ENCODE results near the gene CLEC18A. TPM values are rescaled to one million over a fixed set of nuclear protein-coding genes. Genes with fewer than 3 reads are reported as not detected.
A peak's percentile ranks its signal among the peaks of the same experiment; 100 is the strongest.
"Not testable (repeated sequence)": the region's sequence is repeated elsewhere in the genome, so short reads cannot be mapped to it uniquely, and the experiment has no call there.

CLEC18A gene
- total RNA-seq, 2 donors from 2014 or later, result 0.09 to 1.8 TPM

DNA sequence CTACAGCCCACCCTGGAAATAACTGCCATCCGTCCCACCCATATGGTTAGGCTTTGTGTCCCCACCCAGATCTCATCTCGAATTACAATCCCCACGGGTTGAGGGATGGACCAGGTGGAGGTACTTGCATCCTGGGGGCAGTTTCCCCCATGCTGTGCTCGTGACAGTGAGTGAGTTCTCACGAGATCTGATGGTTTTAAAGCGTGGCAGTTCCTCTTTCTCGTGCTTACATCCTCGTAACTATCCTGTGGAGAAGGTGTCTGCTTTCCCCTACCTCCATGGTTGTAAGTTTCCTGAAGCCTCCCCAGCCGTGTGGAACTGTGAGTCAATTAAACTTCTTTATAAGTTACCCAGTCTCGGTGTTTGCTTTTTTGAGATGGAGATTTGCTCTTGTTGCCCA is 17.0 kb downstream of the CLEC18A start:
- not testable (repeated sequence) for H3K36me3 Mint-ChIP-seq; H3K27ac Mint-ChIP-seq; DNase-seq (ENCODE audit: low spot score in 2 of 2); ATAC-seq; H3K9me3 Mint-ChIP-seq

DNA sequence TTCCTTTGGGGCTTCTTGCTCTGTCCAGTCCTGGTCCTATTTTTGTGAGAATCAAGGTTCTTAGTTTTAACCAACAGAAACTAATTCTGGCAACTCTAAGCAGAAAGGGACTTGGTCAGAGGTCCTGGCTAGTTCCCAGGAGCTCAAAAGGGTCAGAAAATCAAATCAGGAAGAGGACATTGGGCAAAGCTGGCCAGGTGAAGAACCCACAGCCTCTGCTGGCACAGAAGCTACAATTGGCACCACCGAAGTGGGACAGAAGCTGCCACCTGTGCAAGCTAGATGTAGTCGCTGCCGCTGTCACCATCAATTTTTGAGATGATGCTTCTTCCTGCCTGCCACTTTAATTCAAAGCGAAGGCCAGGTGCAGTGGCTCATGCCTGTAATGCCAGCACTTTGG is 18.5 kb downstream of the CLEC18A start:
- not testable (repeated sequence) for ATAC-seq; H3K27ac Mint-ChIP-seq; H3K9me3 Mint-ChIP-seq; DNase-seq (ENCODE audit: low spot score in 2 of 2); H3K36me3 Mint-ChIP-seq

DNA sequence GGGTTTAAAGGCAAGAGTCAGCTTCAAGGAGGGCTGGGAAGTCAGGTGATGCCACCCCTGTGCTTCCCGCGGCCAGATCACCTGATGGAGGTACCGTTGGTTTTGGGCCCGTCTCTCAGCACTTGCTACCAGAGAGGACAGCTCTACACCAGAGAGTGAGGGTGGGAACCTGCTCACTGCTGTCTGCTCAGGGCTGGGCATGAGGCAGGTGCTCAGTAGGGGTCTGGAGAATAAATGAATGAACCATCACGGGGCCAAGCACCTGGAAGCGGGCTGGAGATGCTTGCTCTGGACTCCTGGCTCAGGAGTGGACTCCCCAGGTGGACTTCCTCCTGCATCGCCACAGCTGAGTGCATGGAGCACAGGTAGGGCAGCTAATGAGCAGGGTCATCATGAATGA is 21.0 kb downstream of the CLEC18A start:
- H3K36me3 Mint-ChIP-seq; DNase-seq (ENCODE audit: low spot score in 2 of 2); H3K9me3 Mint-ChIP-seq: not testable (repeated sequence)
- peak in 1 of 2 donors; percentile 16 for ATAC-seq
- H3K27ac Mint-ChIP-seq, result peak overlapping the region in 1 of 2 donors; percentile 91

DNA sequence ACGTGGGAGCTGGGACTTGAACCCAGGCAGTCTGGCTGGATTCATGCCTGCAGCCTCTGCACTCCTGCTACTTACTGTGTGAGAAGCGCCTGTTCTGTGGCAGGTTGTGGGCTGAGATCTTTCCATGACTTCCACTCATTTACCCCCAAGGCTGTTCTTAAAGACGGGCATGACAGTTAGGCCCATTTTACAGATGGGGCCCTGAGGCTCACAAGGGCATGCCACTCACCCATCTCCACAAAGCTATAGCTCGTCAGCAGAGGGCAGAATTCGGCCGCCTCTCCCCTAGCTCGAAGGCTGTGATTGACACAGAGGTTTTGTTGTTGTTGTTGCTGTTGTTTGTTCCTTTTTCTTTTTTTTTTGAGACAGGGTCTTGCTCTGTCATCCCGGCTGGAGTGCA is 21.8 kb downstream of the CLEC18A start:
- ATAC-seq; DNase-seq (ENCODE audit: low spot score in 2 of 2); H3K27ac Mint-ChIP-seq; H3K9me3 Mint-ChIP-seq; H3K36me3 Mint-ChIP-seq: not testable (repeated sequence)

DNA sequence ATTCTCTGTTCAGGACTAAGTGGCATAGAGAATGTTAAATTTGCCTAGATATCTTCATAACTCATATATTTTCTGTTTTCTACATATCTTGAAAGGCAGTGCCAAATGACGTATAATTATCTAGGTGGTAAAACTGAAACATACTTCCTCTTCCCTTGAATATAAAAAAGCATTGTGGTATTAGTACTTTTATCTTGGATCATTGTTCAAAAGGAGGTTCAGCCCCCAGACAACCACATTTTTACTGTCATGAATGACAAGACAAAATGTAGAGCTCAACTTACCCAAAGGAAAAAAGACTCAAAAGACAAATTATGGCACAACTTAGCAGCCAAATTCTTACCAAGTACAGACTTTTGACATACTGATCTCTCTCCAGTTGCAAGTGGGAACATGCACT is 34.1 kb downstream of the CLEC18A start:
- not testable (repeated sequence) for H3K9me3 Mint-ChIP-seq; H3K36me3 Mint-ChIP-seq; DNase-seq (ENCODE audit: low spot score in 2 of 2); H3K27ac Mint-ChIP-seq; ATAC-seq

DNA sequence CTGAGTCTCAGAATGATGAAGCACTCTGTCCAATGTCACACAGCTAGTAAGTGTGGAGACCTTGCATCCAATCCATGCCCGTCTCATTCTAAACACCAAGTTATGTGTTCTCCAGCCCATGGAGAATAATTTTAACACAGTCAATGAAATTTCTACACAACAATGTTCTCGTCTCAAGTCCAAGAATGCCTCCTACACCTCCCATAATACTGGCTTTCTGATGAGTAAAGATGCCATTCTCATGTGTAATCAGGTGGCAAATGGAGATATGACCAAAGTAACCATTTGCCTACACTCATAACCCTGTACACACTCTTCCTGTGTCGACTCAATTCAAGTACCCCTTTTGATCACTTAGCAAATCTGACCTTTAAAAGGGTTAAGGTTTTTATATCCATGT is 46.8 kb downstream of the CLEC18A start:
- H3K36me3 Mint-ChIP-seq; DNase-seq (ENCODE audit: low spot score in 2 of 2); ATAC-seq; H3K9me3 Mint-ChIP-seq; H3K27ac Mint-ChIP-seq: not testable (repeated sequence)

DNA sequence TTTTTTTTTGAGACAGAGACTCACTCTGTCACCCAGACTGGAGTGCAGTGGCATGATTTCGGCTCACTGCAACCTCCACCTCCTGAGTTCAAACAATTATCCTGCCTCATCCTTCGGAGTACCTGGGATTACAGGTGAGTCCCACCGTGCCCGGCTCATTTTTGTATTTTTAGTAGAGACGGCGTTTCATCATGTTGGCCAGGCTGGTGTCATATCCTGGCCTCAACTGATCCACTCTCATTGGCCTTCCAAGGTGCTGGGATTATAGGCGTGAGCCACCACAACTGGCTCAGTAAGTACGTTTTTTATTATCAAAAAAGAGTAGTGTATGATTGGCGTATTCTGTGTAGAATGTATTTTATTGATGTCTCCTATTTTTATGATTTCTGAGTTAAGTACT is 48.7 kb downstream of the CLEC18A start:
- not testable (repeated sequence) for H3K36me3 Mint-ChIP-seq; H3K9me3 Mint-ChIP-seq; H3K27ac Mint-ChIP-seq; ATAC-seq; DNase-seq (ENCODE audit: low spot score in 2 of 2)

DNA sequence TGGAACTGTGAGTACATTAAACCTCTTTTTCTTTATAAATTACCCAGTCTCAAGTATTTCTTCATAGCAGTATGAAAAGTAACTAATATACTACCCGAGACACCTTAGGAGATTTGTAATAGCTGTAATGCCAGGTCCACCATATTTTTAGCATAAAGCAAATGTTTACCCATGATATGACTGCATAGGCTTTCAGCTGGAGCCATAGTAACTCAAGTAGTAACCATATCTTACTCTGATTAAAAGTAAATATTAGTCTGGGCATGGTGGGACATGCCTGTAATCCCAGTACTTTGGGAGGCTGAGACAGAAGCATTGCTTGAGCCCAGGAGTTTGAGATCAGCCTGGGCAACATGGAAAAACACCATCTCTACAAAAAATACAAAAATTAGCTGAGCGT is 52.4 kb downstream of the CLEC18A start:
- DNase-seq (ENCODE audit: low spot score in 2 of 2); ATAC-seq; H3K9me3 Mint-ChIP-seq; H3K36me3 Mint-ChIP-seq: not testable (repeated sequence)
- peak overlapping the region in 1 of 2 donors; percentile 68 for H3K27ac Mint-ChIP-seq

DNA sequence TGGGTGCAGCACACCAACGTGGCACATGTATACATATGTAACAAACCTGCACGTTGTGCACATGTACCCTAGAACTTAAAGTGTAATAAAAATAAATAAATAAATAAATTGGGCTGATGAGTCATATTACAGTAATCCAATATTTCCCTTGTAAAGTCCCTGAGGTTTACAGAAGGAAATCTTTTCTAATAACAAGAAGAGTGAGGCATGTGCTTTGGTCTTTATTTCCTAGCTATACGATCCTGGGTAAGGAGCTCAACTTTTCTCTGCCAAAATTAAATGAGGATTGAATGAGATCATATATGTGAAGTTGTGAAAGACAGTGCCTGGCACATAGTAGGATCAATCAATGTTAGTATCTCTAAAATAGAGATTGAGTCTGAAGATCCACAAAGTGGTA is 57.5 kb downstream of the CLEC18A start:
- not testable (repeated sequence) for ATAC-seq; H3K9me3 Mint-ChIP-seq; DNase-seq (ENCODE audit: low spot score in 2 of 2); H3K36me3 Mint-ChIP-seq; H3K27ac Mint-ChIP-seq

DNA sequence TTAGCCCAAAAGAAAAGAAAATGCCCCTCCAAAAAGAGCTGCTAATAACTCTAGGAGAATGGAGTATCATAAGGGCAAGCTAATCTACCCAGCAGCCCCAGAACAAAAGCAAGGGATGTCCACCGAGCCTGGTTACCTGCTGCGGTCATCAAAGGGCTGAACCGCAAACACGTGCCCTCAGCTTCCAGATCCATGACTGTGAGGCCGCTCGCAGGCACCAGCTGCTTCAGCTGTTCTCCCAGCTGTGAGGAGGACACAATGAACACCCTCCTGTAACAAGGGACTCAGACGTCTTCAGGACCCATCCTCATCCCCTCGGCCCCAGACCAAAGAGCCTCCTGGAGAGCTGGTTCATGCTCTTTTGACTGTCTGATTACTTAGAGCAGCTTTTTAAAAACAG is 59.5 kb downstream of the CLEC18A start:
- not testable (repeated sequence) for ATAC-seq; H3K27ac Mint-ChIP-seq; H3K9me3 Mint-ChIP-seq; H3K36me3 Mint-ChIP-seq; DNase-seq (ENCODE audit: low spot score in 2 of 2)

DNA sequence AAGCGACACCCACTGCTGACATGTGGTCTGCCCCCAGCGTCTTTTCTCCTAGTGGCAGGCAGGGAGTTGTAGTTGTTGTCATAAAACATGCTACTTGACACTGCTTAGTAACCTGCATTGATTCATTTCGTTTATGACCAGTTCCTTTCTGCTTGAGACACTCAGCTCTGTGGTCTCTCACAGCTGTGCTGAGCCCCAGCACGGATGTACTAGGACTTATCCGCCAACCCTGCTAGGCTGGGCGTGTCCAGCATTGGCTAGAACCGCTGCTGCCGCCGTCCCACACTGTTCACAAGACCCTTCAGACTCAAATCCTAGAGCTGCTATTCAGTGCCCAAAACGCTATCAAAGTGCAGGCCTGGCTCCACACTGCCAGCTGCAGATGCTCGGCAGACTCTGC is 60.0 kb downstream of the CLEC18A start:
- not testable (repeated sequence) for ATAC-seq; H3K9me3 Mint-ChIP-seq; H3K27ac Mint-ChIP-seq; H3K36me3 Mint-ChIP-seq; DNase-seq (ENCODE audit: low spot score in 2 of 2)

DNA sequence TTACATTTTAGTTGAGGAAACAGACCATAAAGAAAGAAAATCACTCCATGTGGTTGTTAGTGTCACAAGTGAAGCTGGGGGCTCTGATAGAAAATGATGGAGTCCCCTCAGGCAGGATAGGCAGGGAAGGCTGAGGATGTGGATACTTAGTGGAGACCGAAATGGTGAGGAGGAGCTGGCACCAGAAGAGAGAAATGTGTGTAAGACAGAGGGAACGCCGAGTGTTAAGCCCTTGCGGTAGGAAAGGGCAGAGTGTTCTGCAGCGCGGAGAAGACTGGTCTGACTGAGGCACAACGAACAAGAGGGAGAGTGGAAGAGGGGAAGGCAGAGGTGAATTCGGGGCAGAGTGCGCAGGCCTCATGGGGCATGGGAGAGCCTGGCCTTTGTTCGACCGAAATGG is 61.2 kb downstream of the CLEC18A start:
- not testable (repeated sequence) for DNase-seq (ENCODE audit: low spot score in 2 of 2); H3K36me3 Mint-ChIP-seq; H3K9me3 Mint-ChIP-seq; ATAC-seq
- H3K27ac Mint-ChIP-seq, result peak overlapping the region in 1 of 2 donors; percentile 69

DNA sequence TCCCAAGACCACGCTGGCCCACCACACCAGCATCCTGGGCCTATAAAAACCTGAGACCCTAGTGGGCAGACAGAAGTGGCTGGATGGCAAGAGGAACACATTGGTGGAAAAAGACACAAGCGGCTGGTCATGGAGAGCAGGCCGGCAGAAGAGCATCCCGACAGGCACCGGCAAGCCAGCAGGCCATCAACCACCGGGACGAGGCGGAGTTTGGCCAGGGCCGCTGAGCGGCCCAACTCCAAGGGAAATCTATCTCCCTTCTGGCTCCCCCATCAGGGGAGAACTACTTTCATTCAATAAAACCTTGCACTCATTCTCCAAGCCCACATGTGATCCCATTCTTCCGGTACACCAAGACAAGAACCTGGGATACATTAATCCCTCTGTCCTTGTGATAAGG is 61.8 kb downstream of the CLEC18A start:
- H3K27ac Mint-ChIP-seq; ATAC-seq; H3K9me3 Mint-ChIP-seq; DNase-seq (ENCODE audit: low spot score in 2 of 2); H3K36me3 Mint-ChIP-seq: not testable (repeated sequence)

Other genes starting within 250 kb of the CLEC18A start
- gene NQO1, start 224.8 kb upstream of the CLEC18A start, total RNA-seq, result 10 to 100 TPM; 14.4 to 17.2 TPM
- gene NOB1, start 196.4 kb upstream of the CLEC18A start, total RNA-seq, result 100 to 1,000 TPM in 1 of 2 donors, 10 to 100 TPM in 1; 83.3 to 126 TPM
- 10 to 100 TPM; 48.2 to 51.9 TPM for gene WWP2, start 189.0 kb upstream of the CLEC18A start, total RNA-seq
- 10 to 100 TPM; 32.7 to 34.3 TPM for gene PDPR, start 163.0 kb downstream of the CLEC18A start, total RNA-seq
- not detected for gene CLEC18C, start 222.5 kb downstream of the CLEC18A start, total RNA-seq